HepG2 (cell line): ENCODE measurements around the gene LCE4A.

Source experiments
- FIP1L1 ChIP-seq: fragments of 200-400 bp; formaldehyde crosslinking; IDR thresholded peaks from 2 replicates; pipeline ENCODE4 v1.6.1; 2018; ENCODE audit warnings: low read depth, mild to moderate bottlenecking, low read length, moderate library complexity, borderline replicate concordance; ENCODE audit not compliant: insufficient read depth
- KDM4B ChIP-seq: sonication (generic); formaldehyde crosslinking; IDR thresholded peaks from 2 replicates; pipeline ENCODE4 v1.4.0; 2020; ENCODE audit warnings: missing genetic modification reagents
- POLR2A ChIP-seq, 2 experiments: IDR thresholded peaks; 2 replicates each; pipeline ENCODE4 v1.6.1; 2011; ENCODE audit warnings: low read depth in 2 of 2, low read length in 2 of 2, mild to moderate bottlenecking in 1 of 2, moderate library complexity in 1 of 2; ENCODE audit not compliant: insufficient read depth in 1 of 2
- YY1 ChIP-seq: IDR thresholded peaks from 2 replicates; pipeline ENCODE4 v1.6.1; 2011; ENCODE audit warnings: low read length, low read depth, moderate library complexity, mild to moderate bottlenecking; ENCODE audit not compliant: insufficient read depth, insufficient replicate concordance
- ZKSCAN1 ChIP-seq: fragments of 150-350 bp; IDR thresholded peaks from 2 replicates; pipeline ENCODE4 v1.6.1; 2014; ENCODE audit warnings: low read length
- ZNF780A ChIP-seq: sonication (generic); formaldehyde crosslinking; IDR thresholded peaks from 2 replicates; pipeline ENCODE4 v1.8.0; 2022; ENCODE audit warnings: mild to moderate bottlenecking, missing genetic modification reagents, moderate library complexity
- TF ChIP-seq, protein P1 (sequence below): IDR thresholded peaks from 2 replicates; pipeline ENCODE4 v1.6.1; 2016; ENCODE audit warnings: low read depth, control low read depth
- TF ChIP-seq, protein P2 (sequence below): sonication (generic); formaldehyde crosslinking; conservative IDR thresholded peaks from 2 replicates; pipeline ENCODE4 v1.4.0; 2020; ENCODE audit warnings: missing genetic modification reagents
- TF ChIP-seq, protein P3 (sequence below), 2 experiments: fragments of 450-650 bp in 1 of 2; sonication (generic) in 1 of 2; formaldehyde crosslinking; IDR thresholded peaks; 2 replicates each; pipeline versions ENCODE4 v1.5.0 to v1.8.0; 2020 to 2022; ENCODE audit warnings: mild to moderate bottlenecking in 1 of 2, missing genetic modification reagents in 1 of 2

DNA sequence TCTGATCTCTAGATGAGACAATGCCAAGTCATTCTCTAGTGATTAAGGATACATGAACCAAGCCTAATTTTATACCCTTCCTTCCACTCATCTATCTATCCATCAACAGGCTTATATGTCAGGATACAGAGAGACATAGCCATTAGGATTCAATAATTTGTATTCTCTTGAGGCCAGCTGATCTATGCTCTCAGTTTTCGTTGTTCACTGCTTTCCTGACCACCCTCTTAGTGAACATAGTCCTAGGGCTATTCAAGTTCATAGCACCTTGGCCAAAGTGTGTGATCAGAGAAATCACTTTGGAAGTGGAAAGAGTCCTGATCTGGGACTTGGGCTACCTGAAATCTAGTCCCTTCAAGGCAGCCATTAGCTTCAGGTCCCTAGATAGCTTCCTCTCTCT, 45.6 kb downstream of the LCE4A start:
- TF ChIP-seq ZNF780A (no peak), FIP1L1 (no peak), POLR2A (IDR thresholded peaks at IDR 0.05; ENCODE audit: insufficient read depth in 1 of 2, low read depth in 2 of 2, low read length in 2 of 2) (no peak), KDM4B (CRISPR knock-in tag) (no peak), YY1 (no peak), ZKSCAN1 (no peak)
- TF ChIP-seq, protein P1, sequence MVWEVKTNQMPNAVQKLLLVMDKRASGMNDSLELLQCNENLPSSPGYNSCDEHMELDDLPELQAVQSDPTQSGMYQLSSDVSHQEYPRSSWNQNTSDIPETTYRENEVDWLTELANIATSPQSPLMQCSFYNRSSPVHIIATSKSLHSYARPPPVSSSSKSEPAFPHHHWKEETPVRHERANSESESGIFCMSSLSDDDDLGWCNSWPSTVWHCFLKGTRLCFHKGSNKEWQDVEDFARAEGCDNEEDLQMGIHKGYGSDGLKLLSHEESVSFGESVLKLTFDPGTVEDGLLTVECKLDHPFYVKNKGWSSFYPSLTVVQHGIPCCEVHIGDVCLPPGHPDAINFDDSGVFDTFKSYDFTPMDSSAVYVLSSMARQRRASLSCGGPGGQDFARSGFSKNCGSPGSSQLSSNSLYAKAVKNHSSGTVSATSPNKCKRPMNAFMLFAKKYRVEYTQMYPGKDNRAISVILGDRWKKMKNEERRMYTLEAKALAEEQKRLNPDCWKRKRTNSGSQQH (CRISPR knock-in tag) = no peak
- TF ChIP-seq, protein P2, sequence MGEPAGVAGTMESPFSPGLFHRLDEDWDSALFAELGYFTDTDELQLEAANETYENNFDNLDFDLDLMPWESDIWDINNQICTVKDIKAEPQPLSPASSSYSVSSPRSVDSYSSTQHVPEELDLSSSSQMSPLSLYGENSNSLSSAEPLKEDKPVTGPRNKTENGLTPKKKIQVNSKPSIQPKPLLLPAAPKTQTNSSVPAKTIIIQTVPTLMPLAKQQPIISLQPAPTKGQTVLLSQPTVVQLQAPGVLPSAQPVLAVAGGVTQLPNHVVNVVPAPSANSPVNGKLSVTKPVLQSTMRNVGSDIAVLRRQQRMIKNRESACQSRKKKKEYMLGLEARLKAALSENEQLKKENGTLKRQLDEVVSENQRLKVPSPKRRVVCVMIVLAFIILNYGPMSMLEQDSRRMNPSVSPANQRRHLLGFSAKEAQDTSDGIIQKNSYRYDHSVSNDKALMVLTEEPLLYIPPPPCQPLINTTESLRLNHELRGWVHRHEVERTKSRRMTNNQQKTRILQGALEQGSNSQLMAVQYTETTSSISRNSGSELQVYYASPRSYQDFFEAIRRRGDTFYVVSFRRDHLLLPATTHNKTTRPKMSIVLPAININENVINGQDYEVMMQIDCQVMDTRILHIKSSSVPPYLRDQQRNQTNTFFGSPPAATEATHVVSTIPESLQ (CRISPR knock-in tag) = no peak
- TF ChIP-seq, protein P3, sequence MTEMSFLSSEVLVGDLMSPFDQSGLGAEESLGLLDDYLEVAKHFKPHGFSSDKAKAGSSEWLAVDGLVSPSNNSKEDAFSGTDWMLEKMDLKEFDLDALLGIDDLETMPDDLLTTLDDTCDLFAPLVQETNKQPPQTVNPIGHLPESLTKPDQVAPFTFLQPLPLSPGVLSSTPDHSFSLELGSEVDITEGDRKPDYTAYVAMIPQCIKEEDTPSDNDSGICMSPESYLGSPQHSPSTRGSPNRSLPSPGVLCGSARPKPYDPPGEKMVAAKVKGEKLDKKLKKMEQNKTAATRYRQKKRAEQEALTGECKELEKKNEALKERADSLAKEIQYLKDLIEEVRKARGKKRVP (CRISPR knock-in tag; IDR thresholded peaks at IDR 0.05) = no peak
